Panc1 (cell line): ENCODE results near the gene TFF1. TPM values are rescaled to one million over a fixed set of nuclear protein-coding genes. Genes with fewer than 3 reads are reported as not detected.
A peak's percentile ranks its signal among the peaks of the same experiment; 100 is the strongest.

Experiments used
- ATAC-seq: fragments of 200-7000 bp; cut with Tn5 transposase; 2 replicates; pipeline ENCODE4 v1.9.1; 2020; ENCODE audit warnings: mild to moderate bottlenecking, moderate library complexity
- BruUV-seq: library from RNA; stranded (reverse); fragments of 400-500 nt; replicated peaks from 2 replicates; lab custom pipeline; 2021; lab: Mats Ljungman, UMichigan
- CTCF ChIA-PET: fragments of 300-600 bp; sonication (Branson Sonifier 250); formaldehyde crosslinking; loops from one replicate; lab custom pipeline; 2022; ENCODE audit warnings: antibody characterized with exemption; lab: Charles Lee
- POLR2A ChIA-PET: fragments of 300-600 bp; sonication (Branson Sonifier 250); formaldehyde crosslinking; loops from one replicate; lab custom pipeline; 2022; ENCODE audit warnings: antibody characterized with exemption; lab: Charles Lee
- DNase-seq: peaks from one replicate; pipeline ENCODE4 v3.0.0-alpha.2; 2010; ENCODE audit warnings: low read depth, low spot score
- H3K27ac ChIP-seq: 2 replicates; pipeline ENCODE4 v1.5.1; 2011; ENCODE audit warnings: mild to moderate bottlenecking, low read length, inconsistent platforms
- H3K27me3 ChIP-seq: fragments of 200-500 bp; sonication (Bioruptor generic); 2 replicates; pipeline ENCODE4 v1.6.0; 2014; ENCODE audit warnings: low read length, inconsistent platforms; ENCODE audit not compliant: control insufficient read depth, insufficient read depth
- H3K36me3 ChIP-seq: fragments of 200-500 bp; sonication (Bioruptor generic); 2 replicates; pipeline ENCODE4 v1.5.1; 2014; ENCODE audit warnings: inconsistent platforms, mild to moderate bottlenecking, low read length, moderate library complexity; ENCODE audit not compliant: control insufficient read depth, insufficient read depth
- H3K4me1 ChIP-seq: 2 replicates; pipeline ENCODE4 v1.5.1; 2011; ENCODE audit warnings: inconsistent platforms, mild to moderate bottlenecking, low read length, moderate library complexity; ENCODE audit not compliant: control insufficient read depth, insufficient read depth
- H3K4me3 ChIP-seq, 2 experiments: 2 replicates each; pipeline ENCODE4 v1.5.1; 2011 to 2012; ENCODE audit warnings: low read depth in 2 of 2, low read length in 2 of 2, mild to moderate bottlenecking in 2 of 2, inconsistent platforms in 1 of 2, moderate library complexity in 1 of 2
- H3K9me3 ChIP-seq: fragments of 200-500 bp; sonication (Bioruptor generic); 2 replicates; pipeline ENCODE4 v1.5.1; 2014; ENCODE audit warnings: low read depth, mild to moderate bottlenecking, inconsistent platforms, low read length, moderate library complexity; ENCODE audit not compliant: control insufficient read depth, insufficient read depth
- CTCF ChIP-seq: fragments of 450-650 bp; IDR thresholded peaks from 2 replicates; pipeline ENCODE4 v1.5.1; 2017; ENCODE audit warnings: mild to moderate bottlenecking
- POLR2AphosphoS5 ChIP-seq: IDR thresholded peaks from 2 replicates; pipeline ENCODE4 v1.6.1; 2012; ENCODE audit warnings: mild to moderate bottlenecking, low read depth, low read length, moderate library complexity
- REST ChIP-seq, 2 experiments: IDR thresholded peaks; 2 replicates each; pipeline ENCODE4 v1.6.1; 2011 to 2012; ENCODE audit warnings: low read depth in 2 of 2, control low read depth in 1 of 2, low read length in 1 of 2, mild to moderate bottlenecking in 1 of 2, moderate library complexity in 1 of 2; ENCODE audit not compliant: insufficient read depth in 1 of 2
- SIN3A ChIP-seq: IDR thresholded peaks from 2 replicates; pipeline ENCODE4 v1.6.1; 2012; ENCODE audit warnings: low read depth, mild to moderate bottlenecking, low read length, moderate library complexity, borderline replicate concordance; ENCODE audit not compliant: insufficient read depth
- TCF7L2 ChIP-seq: IDR thresholded peaks from 2 replicates; pipeline ENCODE4 v1.6.1; 2011; ENCODE audit warnings: mild to moderate bottlenecking, low read depth, low read length, inconsistent platforms
- in situ Hi-C: cut with HindIII; loops from 2 replicates; pipeline ENCODE4 v1.10.0; 2016; ENCODE audit warnings: low sequenced_read_pairs, low pct_unique_long_range_greater_than_20kb
- intact Hi-C: fragments of 100-400 bp; cut with micrococcal nuclease; formaldehyde crosslinking; loops from one replicate; pipeline ENCODE4 v1.10.0; 2022; ENCODE audit not compliant: unreplicated experiment
- total RNA-seq: library from RNA; stranded (reverse); gene quantifications from one replicate; pipeline ENCODE4 v1.2.1, GENCODE V29; 2021; ENCODE audit not compliant: unreplicated experiment

TFF1 gene
- total RNA-seq, 1 experiment from 2014 or later, result 0.36 TPM

DNA sequence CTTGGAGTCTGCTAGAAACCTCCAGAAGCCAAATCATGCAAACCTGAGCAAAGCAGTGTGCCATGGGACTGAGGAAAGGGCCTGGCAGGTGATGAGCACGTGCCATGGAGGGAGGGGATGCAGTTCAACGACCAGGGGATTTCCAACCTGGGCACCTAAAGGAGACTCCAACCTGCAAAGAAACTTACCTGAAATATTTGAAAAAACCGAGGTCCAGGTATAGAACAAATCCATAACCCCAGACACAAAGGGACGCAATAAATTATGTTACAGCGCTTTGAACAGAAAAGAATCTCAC is 46.2 kb upstream of the TFF1 start:
- DNase-seq (no peak), ATAC-seq (no peak)
- ChIA-PET POLR2A (no interaction called here), CTCF (no interaction called here)
- Histone ChIP-seq H3K27ac (no peak overlapping the region), H3K4me1 (no peaks in the 10 kb centered on the region; the same call in 1 of the 2 replicates), H3K9me3 (no peaks in the 10 kb centered on the region), H3K36me3 (no peaks in the 10 kb centered on the region), H3K27me3 (no peaks in the 10 kb centered on the region), H3K4me3 (no peak overlapping the region)
- in situ Hi-C loops (no loop called here), intact Hi-C loops (no loop called here)
- TF ChIP-seq SIN3A, result no peak
- BruUV-seq, result no TSS peak

DNA sequence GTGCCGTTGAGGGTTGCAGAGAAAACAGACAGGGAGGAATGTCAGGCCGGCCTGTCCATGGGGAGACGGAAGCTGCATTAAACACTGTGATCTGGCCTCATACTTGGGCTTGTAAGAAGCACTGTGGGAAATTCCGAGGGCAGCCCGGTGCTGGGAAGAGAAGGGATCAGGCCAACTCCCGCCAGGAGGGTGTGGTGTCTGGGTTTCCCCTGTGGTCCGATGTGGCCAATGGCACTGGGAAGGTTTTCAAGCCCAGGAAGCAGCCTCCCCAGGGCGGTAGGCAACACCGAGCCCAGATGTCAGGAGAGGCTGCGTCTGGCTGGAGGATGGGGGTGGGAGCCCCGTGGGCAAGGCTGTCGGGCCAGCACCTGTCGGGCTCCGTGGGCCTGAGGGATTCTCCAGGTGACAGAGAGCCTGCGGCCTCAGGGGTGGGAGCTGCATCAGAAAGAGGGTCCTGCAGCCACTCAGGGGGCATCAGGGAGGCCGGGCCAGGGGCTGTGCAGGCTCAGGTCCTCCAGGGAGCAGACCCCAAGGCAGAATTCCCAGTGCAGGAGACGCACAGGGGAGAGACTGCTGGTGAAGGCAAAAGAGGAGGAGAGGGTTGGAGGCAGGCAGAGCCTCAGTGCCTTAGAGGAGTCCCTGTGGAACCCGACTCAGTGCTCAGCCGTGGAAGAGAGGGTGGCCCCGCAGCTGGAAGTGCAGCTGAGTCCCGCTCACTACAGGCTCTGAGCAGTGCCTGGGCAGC is 45.7 kb upstream of the TFF1 start:
- no peak for DNase-seq
- no TSS peak for BruUV-seq
- Histone ChIP-seq H3K9me3 (no peaks in the 10 kb centered on the region), H3K4me1 (no peaks in the 10 kb centered on the region; the same call in 1 of the 2 replicates), H3K27me3 (no peaks in the 10 kb centered on the region), H3K36me3 (no peaks in the 10 kb centered on the region), H3K27ac (no peak overlapping the region), H3K4me3 (no peak overlapping the region)
- ATAC-seq, result peak; percentile 37; the same call in 1 of the 2 replicates
- ChIA-PET POLR2A (no interaction called here), CTCF (no interaction called here)
- TF ChIP-seq REST (IDR thresholded peaks at IDR 0.05; ENCODE audit: insufficient read depth in 1 of 2, low read depth in 2 of 2, low read length in 1 of 2) (no peak), TCF7L2 (no peak), POLR2AphosphoS5 (no peak), SIN3A (no peak), CTCF (no peak)
- intact Hi-C loops (no loop called here), in situ Hi-C loops (no loop called here)

DNA sequence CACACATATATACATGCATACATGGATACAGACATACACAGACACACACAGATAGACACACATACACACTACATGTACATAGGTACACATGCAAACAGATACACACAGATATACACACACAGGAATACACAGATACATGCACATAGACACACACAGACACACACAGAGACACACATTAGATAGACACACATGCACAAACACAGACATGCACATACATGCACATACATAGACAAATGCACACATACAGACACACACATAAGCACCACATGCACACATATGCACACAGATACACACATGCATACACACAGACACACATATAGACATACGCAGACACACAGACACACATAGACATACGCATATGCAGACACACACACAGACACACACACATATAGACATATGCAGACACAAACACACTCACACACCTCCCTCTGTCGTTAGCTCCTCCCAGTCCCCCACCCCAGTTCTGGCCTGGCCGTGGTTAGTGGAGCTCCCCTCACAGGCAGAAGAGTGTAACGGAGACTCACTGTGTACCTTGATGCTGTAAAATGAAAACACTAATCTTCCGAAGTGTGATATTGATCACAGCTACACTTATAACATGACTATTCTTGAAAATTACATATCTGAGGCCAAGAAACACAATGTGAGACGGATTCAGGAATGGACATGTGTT is 45.0 kb upstream of the TFF1 start:
- TF ChIP-seq CTCF (no peak), TCF7L2 (no peak), SIN3A (no peak), REST (IDR thresholded peaks at IDR 0.05; ENCODE audit: insufficient read depth in 1 of 2, low read depth in 2 of 2, low read length in 1 of 2) (no peak), POLR2AphosphoS5 (no peak)
- intact Hi-C loops (no loop called here), in situ Hi-C loops (no loop called here)
- Histone ChIP-seq H3K9me3 (no peaks in the 10 kb centered on the region), H3K27ac (no peak overlapping the region), H3K4me1 (no peaks in the 10 kb centered on the region; the same call in 1 of the 2 replicates), H3K27me3 (no peaks in the 10 kb centered on the region), H3K36me3 (no peaks in the 10 kb centered on the region), H3K4me3 (no peak overlapping the region)
- DNase-seq, result no peak
- CTCF ChIA-PET, result no interaction called here
- BruUV-seq, result no TSS peak
- no peak for ATAC-seq
- POLR2A ChIA-PET, result no interaction called here
